SH-SY5Y (cell line): ENCODE data around the gene POLR2L.

Experiments
- GATA2 ChIP-seq: IDR thresholded peaks from 2 replicates; pipeline ENCODE4 v1.6.1; 2011; ENCODE audit warnings: mild to moderate bottlenecking, low read depth, low read length
- GATA3 ChIP-seq: IDR thresholded peaks from 2 replicates; pipeline ENCODE4 v1.6.1; 2011; ENCODE audit warnings: low read depth, mild to moderate bottlenecking, low read length, moderate library complexity

The POLR2L gene

DNA sequence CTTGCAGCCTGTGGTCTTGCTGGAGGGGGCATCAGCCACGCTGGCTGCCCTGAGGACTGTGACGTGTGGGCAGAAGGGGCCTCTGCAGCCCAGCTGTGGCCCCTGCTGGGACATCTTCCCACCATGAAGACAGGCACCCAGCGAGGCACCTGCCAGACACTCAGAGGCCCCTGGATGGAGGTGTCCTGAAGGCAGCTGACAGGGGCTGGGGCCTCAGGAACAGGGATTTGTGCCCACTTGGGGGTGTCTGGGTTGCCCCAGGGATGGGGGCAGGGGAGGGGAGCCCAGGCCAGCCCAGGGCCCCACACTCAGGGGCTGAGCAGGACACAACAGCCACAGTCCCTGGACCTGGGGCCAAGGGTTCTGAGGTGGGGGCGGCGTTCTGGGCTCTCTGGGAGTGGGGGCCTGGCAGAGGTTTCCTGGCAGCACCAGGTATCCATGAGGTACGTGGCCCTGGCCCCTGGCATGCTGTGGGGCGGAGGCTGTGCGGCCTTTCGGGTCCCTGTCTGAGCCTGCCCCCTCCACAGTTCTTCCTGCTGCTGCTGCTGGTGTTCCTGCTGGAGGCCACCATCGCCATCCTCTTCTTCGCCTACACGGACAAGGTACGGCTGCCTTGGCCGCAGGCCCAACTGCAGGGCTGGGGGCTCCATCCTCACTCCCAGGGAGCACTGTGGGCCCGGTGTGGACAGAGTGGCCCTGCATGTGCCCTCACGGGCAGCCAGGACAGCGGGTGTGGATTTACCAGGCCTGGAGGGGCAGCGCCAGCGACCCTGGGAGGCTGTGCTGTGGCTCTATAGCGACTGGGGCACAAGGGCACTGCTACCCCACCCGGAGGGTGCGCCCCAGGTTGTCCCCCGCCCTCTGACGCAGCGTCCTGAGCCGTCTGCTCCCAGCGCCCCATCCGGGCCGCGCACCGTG lies 21.8 kb upstream of the POLR2L start:
- no peak for TF ChIP-seq GATA2
- no peak for TF ChIP-seq GATA3

GRCh38 chr11:863023-863909 lies 20.9 kb upstream of the POLR2L start:
- TF ChIP-seq GATA3 = no peak
- no peak for TF ChIP-seq GATA2

DNA sequence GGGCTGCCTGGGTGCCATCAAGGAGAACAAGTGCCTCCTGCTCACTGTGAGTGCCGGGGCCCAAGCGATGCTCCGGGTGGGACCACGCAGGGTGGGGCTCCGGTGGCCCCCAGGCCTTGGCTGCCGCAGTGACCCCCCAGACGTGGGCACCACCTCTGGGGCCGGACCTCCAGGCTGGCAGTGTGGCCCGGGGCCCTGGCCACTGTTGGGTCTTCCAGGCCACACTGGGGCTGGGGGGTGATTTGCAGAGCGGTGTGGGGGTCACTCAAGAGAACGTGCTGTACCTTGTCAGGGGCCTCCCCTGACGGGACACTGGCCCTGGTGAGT lies 20.3 kb upstream of the POLR2L start:
- TF ChIP-seq GATA2 (no peak), GATA3 (no peak)

DNA sequence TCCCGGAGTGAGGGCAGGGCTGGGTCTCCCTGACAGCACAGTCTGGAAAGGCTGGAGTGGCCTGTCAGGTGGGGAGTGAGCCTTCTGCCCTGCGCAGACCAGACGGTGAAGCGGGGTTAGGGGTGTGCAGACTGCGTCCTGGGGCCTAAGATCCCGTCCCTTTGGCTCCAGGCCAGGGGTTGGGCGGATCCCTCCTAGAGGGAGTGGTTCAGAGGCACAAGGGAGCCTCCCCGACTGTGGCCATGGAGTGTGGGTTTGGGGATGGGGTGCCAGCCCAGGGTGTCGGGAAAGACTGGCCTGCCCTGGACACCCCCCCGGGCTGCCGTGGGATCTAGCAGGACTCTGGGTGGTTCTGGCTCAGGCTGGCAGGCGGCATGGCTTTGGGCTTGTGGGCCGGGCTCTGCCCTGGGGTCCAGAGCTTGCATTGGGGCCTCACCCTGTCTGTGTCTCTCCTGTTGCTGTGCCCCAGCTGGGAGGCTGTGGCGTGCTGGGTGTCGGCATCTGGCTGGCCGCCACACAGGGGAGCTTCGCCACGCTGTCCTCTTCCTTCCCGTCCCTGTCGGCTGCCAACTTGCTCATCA lies 19.8 kb upstream of the POLR2L start:
- TF ChIP-seq GATA2 (no peak), GATA3 (no peak)

DNA sequence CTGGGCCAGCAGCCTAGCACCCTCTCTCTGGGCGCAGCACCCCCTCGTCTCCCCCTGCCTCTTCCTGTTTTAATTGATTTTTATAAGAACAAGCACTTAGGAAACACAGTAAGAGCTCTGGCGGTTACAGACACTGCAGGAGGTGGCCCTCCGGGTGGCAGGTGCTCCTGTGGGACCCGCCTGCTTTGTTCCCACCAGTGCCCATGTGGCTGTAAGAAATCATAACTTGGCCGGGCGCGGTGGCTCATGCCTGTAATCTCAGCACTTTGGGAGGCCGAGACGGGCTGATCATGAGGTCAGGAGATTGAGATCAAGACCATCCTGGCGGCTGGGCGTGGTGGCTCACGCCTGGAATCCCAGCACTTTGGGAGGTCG lies 18.8 kb upstream of the POLR2L start:
- no peak for TF ChIP-seq GATA3
- TF ChIP-seq GATA2 = no peak

DNA sequence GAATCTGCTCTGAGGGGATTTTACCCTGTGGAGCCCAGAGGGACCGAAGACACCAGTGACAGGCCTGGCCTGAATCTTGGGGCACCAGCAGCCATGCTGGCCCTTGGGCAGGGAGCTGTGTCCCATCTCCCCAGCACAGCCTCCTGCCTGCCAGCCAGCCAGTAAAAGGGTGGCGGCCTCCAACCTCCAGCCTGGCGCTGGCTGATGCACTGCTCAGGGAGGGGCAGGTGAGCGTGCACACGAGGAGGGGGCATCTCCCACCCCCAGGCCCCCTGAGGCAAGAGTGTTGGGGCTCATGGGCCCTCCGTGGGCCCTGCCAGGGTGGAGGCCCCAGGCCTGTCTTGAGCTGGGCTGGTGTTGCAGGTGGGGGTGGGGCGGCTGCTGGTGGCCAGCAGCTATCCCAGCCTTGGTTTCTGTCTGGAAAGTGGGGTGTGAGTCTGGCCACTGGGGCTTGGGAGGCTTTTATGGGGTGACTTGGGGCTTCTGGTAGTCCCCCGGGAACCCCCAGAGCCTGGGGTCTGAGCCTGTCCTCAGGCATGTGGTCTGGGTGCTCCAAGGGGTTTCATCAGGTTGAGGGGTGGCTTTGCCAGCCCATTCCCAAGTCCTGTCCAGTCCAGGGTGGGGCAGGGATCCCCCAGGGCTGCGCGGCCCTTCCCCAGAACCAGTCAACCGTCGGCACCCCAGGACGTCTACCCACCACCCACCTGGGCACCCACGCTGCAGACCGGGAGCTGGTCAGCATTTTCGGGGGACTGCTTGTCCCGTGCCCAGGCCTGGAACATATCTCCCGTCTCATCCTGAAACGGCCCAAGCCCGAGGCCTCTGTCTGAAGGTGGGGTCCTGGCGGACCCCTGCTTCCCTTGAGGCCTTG lies 18.1 kb upstream of the POLR2L start:
- TF ChIP-seq GATA3 (no peak), GATA2 (no peak)

DNA sequence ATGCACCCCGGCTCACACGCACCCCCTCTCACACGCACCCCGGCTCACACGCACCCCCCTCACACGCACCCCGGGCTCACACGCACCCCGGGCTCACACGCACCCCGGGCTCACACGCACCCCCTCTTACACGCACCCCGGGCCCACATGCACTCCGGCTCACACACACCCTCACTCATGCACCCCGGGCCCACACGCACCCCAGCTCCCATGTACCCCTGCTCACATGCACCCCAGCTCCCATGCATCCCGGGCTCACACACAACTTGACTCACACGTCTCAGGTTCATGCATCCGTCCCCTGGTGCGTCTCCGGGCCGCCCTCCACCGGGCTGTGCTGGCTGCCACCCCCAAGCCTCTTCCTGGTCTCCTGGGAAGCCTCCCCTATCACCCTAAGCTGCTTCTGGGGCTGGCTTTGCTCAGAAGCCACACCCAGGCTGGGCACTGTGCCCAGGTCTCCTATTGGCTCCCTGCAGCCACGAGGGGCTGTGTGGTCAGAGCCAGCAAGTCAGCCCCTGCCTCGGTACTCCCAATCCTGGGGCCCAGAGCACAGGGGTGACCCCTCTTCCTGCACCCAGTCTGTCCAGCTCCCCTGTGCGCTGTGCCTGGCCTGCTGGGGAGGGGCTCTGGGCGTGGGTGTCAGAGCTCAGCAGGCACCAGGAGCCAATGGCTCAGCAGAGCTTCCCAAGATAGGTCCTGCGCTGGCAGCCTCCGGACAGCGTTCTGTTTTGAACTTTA lies 17.2 kb upstream of the POLR2L start:
- no peak for TF ChIP-seq GATA2
- no peak for TF ChIP-seq GATA3

DNA sequence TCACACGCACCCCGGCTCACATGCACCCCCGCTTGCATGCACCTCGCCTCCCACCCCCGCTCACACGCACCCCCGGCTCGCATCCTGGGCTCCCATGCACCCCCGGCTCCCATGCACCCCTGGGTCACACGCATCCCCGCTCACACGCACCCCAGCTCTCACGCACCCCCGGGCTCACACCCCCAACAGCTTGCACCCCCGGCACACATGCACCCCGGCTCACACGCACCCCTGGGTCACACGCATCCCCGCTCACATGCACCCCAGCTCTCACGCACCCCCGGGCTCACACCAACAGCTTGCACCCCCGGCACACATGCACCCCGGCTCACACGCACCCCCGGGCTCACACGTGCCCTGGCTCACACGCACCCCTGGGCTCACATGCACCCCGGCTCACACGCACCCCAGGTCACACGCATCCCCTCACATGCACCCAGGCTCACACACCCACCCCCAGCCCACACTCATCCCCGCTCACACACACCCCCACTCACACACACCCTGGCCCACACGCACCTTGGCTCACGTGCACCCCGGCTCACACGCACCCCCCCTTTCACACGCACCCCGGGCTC lies 16.5 kb upstream of the POLR2L start:
- TF ChIP-seq GATA2 (no peak), GATA3 (no peak)

GRCh38 chr11:858053-858761 lies 15.9 kb upstream of the POLR2L start:
- TF ChIP-seq GATA3 = no peak
- TF ChIP-seq GATA2 = no peak

GRCh38 chr11:856397-856796 lies 14.1 kb upstream of the POLR2L start:
- TF ChIP-seq GATA2 (no peak), GATA3 (no peak)

DNA sequence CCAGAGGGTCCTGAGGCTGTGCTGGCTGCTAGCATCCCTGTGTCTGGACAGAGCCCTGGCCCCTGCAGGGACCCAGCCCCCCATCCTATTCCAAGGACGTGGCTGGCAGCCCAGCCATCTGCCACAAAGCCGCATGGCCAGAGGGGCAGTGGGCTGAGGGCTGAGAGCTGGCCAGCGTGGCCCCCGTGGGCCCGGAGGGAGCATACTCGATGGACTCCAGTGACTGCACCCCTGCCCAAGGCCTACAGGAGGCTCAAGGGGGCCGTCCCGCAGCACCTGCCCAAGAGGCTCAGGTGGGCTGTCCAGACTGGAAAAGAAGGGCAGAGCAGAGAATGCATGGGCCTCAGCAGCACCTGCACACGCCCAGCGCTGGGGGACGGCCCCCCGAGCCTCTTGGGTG lies 13.5 kb upstream of the POLR2L start:
- TF ChIP-seq GATA2 (no peak), GATA3 (no peak)

GRCh38 chr11:855330-855674 lies 13.0 kb upstream of the POLR2L start:
- TF ChIP-seq GATA3 (no peak), GATA2 (no peak)
